Activated CD4-positive, alpha-beta memory T cell treated with anti-CD3 and anti-CD28 coated beads for 36 hours (primary cell): ENCODE measurements around the gene SSX2IP. TPM values are rescaled to one million over a fixed set of nuclear protein-coding genes. Genes with fewer than 3 reads are reported as not detected.
A peak's percentile ranks its signal among the peaks of the same experiment; 100 is the strongest.

ENCODE experiments used
- CTCF ChIA-PET: fragments of 350-600 bp; sonication (Branson Sonifier 250); formaldehyde crosslinking; loops from one replicate; lab custom pipeline; 2021; ENCODE audit warnings: antibody characterized with exemption, inconsistent platforms; lab: Charles Lee
- POLR2A ChIA-PET: fragments of 350-600 bp; sonication (Branson Sonifier 250); formaldehyde crosslinking; loops from one replicate; lab custom pipeline; 2021; ENCODE audit warnings: antibody characterized with exemption; lab: Charles Lee
- DNase-seq: peaks from one replicate; pipeline ENCODE4 v3.0.0-alpha.2; 2020
- H3K27ac Mint-ChIP-seq: one replicate; pipeline ENCODE4 v1.8.0; 2021; ENCODE audit warnings: mixed read lengths
- H3K27me3 Mint-ChIP-seq: one replicate; pipeline ENCODE4 v1.8.0; 2021; ENCODE audit warnings: mixed read lengths
- H3K36me3 Mint-ChIP-seq: one replicate; pipeline ENCODE4 v1.8.0; 2021; ENCODE audit warnings: mixed read lengths
- H3K4me1 Mint-ChIP-seq: one replicate; pipeline ENCODE4 v1.8.0; 2021; ENCODE audit warnings: low read depth, mixed read lengths
- H3K4me3 Mint-ChIP-seq: one replicate; pipeline ENCODE4 v1.8.0; 2021; ENCODE audit warnings: mild to moderate bottlenecking, mixed read lengths
- H3K9me3 Mint-ChIP-seq: one replicate; pipeline ENCODE4 v1.8.0; 2021; ENCODE audit warnings: mixed read lengths
- intact Hi-C: fragments of 100-400 bp; cut with micrococcal nuclease; formaldehyde crosslinking; loops from one replicate; pipeline ENCODE4 v1.15.1; 2023
- total RNA-seq, 2 experiments: library from RNA; stranded (reverse); gene quantifications; one replicate each; pipeline ENCODE4 v1.2.3, GENCODE V29; 2021

SSX2IP gene
- total RNA-seq, 2 experiments from 2014 or later = 10.9 to 11.6 TPM

DNA sequence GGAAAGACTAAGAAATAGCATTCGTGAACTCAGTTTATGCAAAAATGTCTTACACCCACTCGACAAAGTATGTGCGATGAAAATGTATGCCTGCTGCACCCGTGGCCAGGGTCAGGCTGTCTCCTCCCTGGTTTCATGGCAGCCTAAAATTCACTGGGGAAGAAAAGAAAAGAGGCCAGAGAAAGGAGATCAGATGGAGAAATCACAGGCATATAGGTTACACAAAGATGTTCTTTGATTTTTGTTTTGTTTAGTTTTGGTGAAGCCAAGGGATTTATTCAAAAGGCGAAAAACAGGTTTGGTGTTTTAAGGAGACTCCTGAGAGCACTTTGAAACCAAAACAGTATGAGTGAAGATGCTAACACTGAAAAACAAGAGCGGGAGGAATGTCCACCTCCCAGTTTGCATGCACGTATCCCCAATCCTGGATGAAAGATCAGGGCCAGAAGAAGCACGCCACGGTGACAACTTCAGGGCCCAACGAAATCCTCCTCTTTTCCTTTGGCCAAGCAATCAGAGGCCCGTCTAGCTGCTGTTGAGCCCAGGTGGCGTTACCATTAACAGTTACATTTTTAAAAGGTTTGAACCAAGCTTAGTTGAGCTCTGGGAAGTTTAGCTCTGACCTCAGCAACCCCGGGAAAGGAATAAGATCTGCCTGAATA lies 992 bp upstream of the SSX2IP start:
- peak; percentile 27 for DNase-seq
- Mint-ChIP-seq H3K27me3 (peaks cover 2% of the 10 kb centered on the region), H3K4me3 (peak overlapping the region; percentile 94), H3K9me3 (no peaks in the 10 kb centered on the region), H3K36me3 (no peaks in the 10 kb centered on the region), H3K4me1 (peaks cover 52% of the 10 kb centered on the region), H3K27ac (peak overlapping the region; percentile 80)
- intact Hi-C loops = loop anchor here (2.0 to 10.0 kb wide), 4 partner anchors 58 to 546 kb away; partner anchors contain the start of genes PRKACB and SYDE2
- ChIA-PET CTCF (interaction anchor here (0.9 to 1.6 kb wide), 2 partner anchors 33 to 62 kb away, joined by 3 to 6 read pairs; no protein-coding TSS in a partner anchor), POLR2A (interaction anchor here (1.0 kb wide), 1 partner anchor 185 kb away, joined by 3 read pairs; the partner anchor contains the start of gene SPATA1)

DNA sequence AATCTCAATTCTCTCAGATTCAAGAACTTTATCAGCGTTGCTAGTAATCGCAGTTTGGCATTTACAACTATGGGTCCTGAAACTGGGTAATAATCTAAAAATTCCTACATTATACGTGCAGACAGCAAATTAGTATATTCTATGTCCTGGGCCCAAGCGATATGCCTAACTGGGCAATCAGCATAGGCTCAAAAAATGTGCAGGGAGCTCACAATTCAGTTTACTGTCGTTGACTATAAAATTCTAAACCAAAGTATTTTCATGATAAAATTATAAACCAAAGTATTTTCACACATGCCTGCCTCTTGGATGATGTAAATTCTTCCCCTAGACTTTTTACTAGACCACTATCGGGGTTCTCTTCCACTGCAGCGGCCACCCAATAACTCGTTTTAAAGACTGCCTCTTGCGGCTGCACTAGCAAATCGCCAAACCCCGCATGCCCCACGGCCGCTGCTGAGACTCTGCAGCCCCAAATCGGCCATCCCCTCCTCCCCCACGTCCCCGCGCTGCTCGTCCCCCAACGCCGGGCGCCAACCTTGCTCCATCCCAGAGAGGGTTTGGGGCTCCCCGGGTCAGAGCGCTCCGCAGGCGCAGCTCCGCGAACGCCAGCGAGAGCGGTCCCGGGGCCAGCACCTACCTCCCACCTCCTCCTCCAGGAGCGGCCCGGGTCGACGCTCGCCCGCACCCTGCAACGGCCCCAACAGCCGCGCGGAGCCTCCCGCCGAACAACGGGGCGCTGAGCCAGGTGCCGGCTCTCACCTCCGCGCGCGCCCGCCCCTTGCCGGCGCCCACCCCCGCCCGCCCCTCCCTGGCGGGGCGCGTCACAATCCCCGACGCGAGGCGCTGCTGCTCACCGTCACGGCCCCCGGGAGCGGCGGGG lies 506 bp downstream of the SSX2IP start:
- ChIA-PET CTCF (interaction anchor here (0.7 to 2.9 kb wide), 7 partner anchors 13 to 613 kb away, joined by 3 to 16 read pairs (median 3); no protein-coding TSS in a partner anchor), POLR2A (interaction anchor here (1.0 kb wide), 2 partner anchors 185 to 526 kb away, joined by 3 read pairs; no protein-coding TSS in a partner anchor)
- Mint-ChIP-seq H3K27ac (peak overlapping the region; percentile 58), H3K9me3 (no peaks in the 10 kb centered on the region), H3K36me3 (no peaks in the 10 kb centered on the region), H3K4me1 (peaks cover 53% of the 10 kb centered on the region), H3K4me3 (peak overlapping the region; percentile 79), H3K27me3 (peaks cover 2% of the 10 kb centered on the region)
- intact Hi-C loops = loop anchor here (1.0 to 10.0 kb wide), 9 partner anchors 32 to 587 kb away; partner anchors contain the start of genes BCL10, GNG5, PRKACB and SPATA1
- no peak for DNase-seq

DNA sequence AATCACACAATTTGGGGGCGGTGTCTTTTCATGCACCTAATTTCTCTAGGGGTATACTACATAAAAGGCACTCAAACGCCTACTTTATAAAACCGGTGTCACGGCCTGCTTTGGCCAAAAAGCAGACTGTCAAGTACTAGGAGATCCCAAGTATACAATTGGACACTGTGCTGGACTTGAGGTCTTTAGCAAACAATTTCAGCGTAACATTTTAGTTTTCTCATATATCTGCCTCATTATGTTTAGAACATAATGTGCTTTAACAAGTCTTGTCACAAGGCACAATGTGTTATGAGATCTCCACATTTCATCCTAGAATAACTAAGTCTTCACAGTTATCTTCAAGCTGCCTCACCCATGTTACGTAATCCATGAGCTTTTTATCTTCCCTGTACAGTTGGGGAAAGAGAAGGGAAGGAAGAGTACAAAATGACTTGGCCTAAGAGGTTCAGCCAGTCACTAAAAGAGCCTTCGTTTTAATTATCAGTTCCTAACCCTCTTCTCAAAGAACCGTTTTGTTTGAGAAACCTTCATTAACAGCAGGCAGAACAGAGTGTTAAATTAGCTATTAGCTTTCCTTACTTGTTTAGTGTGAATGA lies 1.7 kb downstream of the SSX2IP start:
- Mint-ChIP-seq H3K4me1 (peaks cover 50% of the 10 kb centered on the region), H3K36me3 (no peaks in the 10 kb centered on the region), H3K4me3 (peak overlapping the region; percentile 4), H3K27me3 (peaks cover 2% of the 10 kb centered on the region), H3K9me3 (no peaks in the 10 kb centered on the region), H3K27ac (no peak overlapping the region)
- CTCF ChIA-PET = interaction anchor here (1.0 to 2.9 kb wide), 9 partner anchors 12 to 611 kb away, joined by 3 to 16 read pairs (median 3); no protein-coding TSS in a partner anchor
- no peak for DNase-seq
- intact Hi-C loops = no loop called here
- POLR2A ChIA-PET = interaction anchor here (1.0 kb wide), 1 partner anchor 184 kb away, joined by 3 read pairs; no protein-coding TSS in a partner anchor

DNA sequence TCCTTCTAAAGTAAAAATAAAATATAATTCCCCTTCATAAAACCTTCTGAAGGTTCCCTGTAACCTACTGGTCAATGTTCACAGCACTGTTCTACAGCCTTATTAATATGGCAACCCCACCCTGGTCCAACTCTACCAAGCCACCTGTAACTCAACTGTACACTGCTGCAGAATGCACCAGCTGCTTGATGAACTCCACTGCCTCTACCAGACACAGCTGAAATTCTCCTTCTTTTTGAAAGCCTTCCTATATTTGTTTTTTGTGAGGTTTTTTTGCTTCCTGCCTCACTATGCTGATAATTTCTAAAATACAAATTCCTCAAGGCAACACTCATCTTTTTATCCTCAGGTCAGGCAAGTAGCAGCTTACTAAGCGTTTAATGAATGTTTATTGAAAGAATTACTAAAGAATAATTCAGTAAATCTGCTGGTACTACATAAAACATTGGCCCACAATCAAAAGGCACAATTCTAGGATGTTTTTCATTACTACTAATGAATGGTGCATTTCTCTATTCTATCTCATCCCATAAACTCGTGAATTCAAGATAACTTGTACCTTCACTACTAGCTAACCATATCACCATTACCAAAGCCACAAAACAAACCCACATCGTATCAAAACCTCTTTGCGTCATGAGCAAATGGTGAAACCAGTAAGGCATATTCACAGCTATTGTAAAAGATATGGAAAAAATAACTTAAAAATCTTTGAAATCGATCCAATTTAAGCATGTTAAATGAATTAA lies 2.4 kb downstream of the SSX2IP start:
- no peak overlapping the region for H3K27ac Mint-ChIP-seq
- peaks cover 2% of the 10 kb centered on the region for H3K27me3 Mint-ChIP-seq
- H3K4me1 Mint-ChIP-seq = peaks cover 46% of the 10 kb centered on the region
- ChIA-PET POLR2A (no interaction called here), CTCF (interaction anchor here (1.1 to 2.9 kb wide), 4 partner anchors 28 to 254 kb away, joined by 3 to 16 read pairs (median 4); no protein-coding TSS in a partner anchor)
- H3K9me3 Mint-ChIP-seq = no peaks in the 10 kb centered on the region
- H3K4me3 Mint-ChIP-seq = no peak overlapping the region
- no peak for DNase-seq
- intact Hi-C loops = no loop called here
- no peaks in the 10 kb centered on the region for H3K36me3 Mint-ChIP-seq

- peaks cover 2% of the 10 kb centered on the region for H3K27me3 Mint-ChIP-seq
- H3K9me3 Mint-ChIP-seq = no peaks in the 10 kb centered on the region
- H3K36me3 Mint-ChIP-seq = no peaks in the 10 kb centered on the region
- CTCF ChIA-PET = interaction anchor here (1.6 kb wide), 1 partner anchor 67 kb away, joined by 4 read pairs; no protein-coding TSS in a partner anchor
- H3K27ac Mint-ChIP-seq = no peak overlapping the region
- DNase-seq = no peak
- no peak overlapping the region for H3K4me3 Mint-ChIP-seq
- H3K4me1 Mint-ChIP-seq = peaks cover 33% of the 10 kb centered on the region
- intact Hi-C loops = no loop called here
- POLR2A ChIA-PET = no interaction called here
These were observed 4.0 kb downstream of the SSX2IP start for GRCh38 chr1:84686223-84686622.

GRCh38 chr1:84683508-84683907 lies 6.8 kb downstream of the SSX2IP start:
- no peak for DNase-seq
- Mint-ChIP-seq H3K4me3 (no peak overlapping the region), H3K4me1 (peaks cover 20% of the 10 kb centered on the region), H3K36me3 (no peaks in the 10 kb centered on the region), H3K9me3 (no peaks in the 10 kb centered on the region), H3K27me3 (no peaks in the 10 kb centered on the region), H3K27ac (no peak overlapping the region)
- intact Hi-C loops = no loop called here
- ChIA-PET POLR2A (no interaction called here), CTCF (no interaction called here)

GRCh38 chr1:84682047-84682446 lies 8.2 kb downstream of the SSX2IP start:
- Mint-ChIP-seq H3K27ac (no peak overlapping the region), H3K27me3 (no peaks in the 10 kb centered on the region), H3K36me3 (no peaks in the 10 kb centered on the region), H3K4me3 (no peak overlapping the region), H3K4me1 (peaks cover 12% of the 10 kb centered on the region), H3K9me3 (no peaks in the 10 kb centered on the region)
- DNase-seq = no peak
- intact Hi-C loops = no loop called here
- ChIA-PET POLR2A (no interaction called here), CTCF (interaction anchor here (0.6 kb wide), 1 partner anchor 18 kb away, joined by 3 read pairs; no protein-coding TSS in a partner anchor)

DNA sequence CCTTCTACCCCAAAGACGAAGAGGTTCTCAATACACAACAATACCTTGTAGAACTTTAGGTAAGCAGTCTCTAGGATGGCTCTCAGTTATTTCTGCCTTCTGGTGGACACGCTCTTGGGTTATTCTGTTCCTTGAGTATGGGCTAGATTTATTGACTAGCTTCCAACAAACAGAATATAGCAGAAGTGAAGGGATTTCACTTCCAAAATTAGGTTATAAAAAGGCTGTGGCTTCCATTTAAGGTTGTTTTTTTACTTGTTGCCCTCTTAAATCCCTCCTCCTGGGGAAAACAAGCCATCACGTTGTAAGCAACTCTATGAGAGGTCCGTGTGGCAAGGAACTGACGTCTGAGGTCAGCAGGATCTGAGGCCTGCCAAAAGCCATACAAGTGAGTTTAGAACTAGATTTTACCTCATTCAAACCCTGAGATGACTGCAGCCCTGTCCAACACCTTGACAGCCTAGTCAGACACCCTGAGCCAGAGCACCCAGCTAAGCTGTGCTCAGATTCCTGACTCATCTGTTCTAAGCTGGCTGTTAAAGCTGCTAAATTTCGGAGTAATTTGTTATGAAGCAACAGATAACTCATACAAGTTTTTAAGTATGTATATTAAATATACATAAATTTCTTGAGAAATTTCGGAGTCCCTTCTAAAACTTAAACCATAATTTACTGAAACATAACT lies 12.7 kb downstream of the SSX2IP start:
- DNase-seq = no peak
- Mint-ChIP-seq H3K36me3 (no peaks in the 10 kb centered on the region), H3K27me3 (no peaks in the 10 kb centered on the region), H3K27ac (no peak overlapping the region), H3K9me3 (no peaks in the 10 kb centered on the region), H3K4me3 (no peak overlapping the region), H3K4me1 (peaks cover 7% of the 10 kb centered on the region)
- intact Hi-C loops = no loop called here
- CTCF ChIA-PET = interaction anchor here (0.6 kb wide), 1 partner anchor 12 kb away, joined by 3 read pairs; no protein-coding TSS in a partner anchor
- POLR2A ChIA-PET = no interaction called here

DNA sequence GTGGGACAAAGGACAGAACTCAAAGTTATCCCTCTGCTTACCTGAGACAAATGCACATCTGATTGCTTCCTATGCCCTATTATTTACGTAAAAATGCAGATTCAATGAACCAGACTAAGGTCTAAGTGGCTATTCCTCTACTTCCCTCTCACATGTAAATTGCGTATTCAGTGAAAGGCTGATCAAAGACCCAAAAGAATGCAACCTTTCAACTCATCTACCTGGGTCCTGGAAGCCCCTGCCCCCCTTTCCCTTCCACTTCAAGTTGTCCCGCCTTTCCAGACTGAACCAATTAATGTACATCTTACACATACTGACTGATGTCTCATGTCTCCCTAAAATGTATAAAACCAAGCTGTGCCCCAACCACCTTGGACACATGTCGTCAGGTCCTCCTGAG lies 14.6 kb downstream of the SSX2IP start:
- POLR2A ChIA-PET = no interaction called here
- Mint-ChIP-seq H3K4me1 (peaks cover 4% of the 10 kb centered on the region), H3K27me3 (no peaks in the 10 kb centered on the region), H3K4me3 (no peak overlapping the region), H3K27ac (no peak overlapping the region), H3K9me3 (no peaks in the 10 kb centered on the region), H3K36me3 (no peaks in the 10 kb centered on the region)
- CTCF ChIA-PET = interaction anchor here (1.2 kb wide), 1 partner anchor 77 kb away, joined by 3 read pairs; no protein-coding TSS in a partner anchor
- intact Hi-C loops = no loop called here
- no peak for DNase-seq

DNA sequence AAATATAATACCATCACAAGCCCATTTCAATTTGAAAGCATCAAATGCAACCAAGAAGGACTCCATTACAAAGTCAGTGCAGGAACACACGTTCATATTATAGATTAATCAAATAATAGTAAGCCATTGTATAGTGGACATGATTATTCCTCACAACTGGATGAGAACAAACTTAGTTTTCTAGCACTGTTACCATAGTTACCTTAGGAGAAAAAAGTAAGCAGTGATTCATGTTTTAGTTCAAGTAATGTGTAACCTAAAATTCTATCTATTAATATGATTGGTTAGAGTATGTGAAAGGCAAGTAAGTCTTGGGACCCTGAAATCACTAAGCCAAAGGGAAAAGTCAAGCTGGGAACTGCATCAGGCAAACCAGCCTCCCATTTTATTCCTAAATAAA lies 15.2 kb downstream of the SSX2IP start:
- Mint-ChIP-seq H3K27me3 (no peaks in the 10 kb centered on the region), H3K4me1 (peaks cover 4% of the 10 kb centered on the region), H3K9me3 (no peaks in the 10 kb centered on the region), H3K36me3 (no peaks in the 10 kb centered on the region), H3K27ac (no peak overlapping the region), H3K4me3 (no peak overlapping the region)
- ChIA-PET CTCF (no interaction called here), POLR2A (no interaction called here)
- no peak for DNase-seq
- intact Hi-C loops = no loop called here
